HFFc6 (cell line): ENCODE data around the gene TENM3. TPM values are rescaled to one million over a fixed set of nuclear protein-coding genes. Genes with fewer than 3 reads are reported as not detected.
A peak's percentile ranks its signal among the peaks of the same experiment; 100 is the strongest.

Source experiments
- DNase-seq: peaks from one replicate; pipeline ENCODE4 v3.0.0-alpha.2; 2018
- H3K27ac Mint-ChIP-seq: 2 replicates; pipeline ENCODE4 v1.8.0; 2020; ENCODE audit warnings: mild to moderate bottlenecking, mixed read lengths
- H3K27me3 Mint-ChIP-seq: 2 replicates; pipeline ENCODE4 v1.8.0; 2021; ENCODE audit warnings: mild to moderate bottlenecking, moderate library complexity, mixed read lengths; ENCODE audit not compliant: insufficient read depth
- H3K36me3 Mint-ChIP-seq: 2 replicates; pipeline ENCODE4 v1.8.0; 2021; ENCODE audit warnings: low read depth, mixed read lengths
- H3K4me1 Mint-ChIP-seq: 2 replicates; pipeline ENCODE4 v1.8.0; 2020; ENCODE audit warnings: low read depth, mixed read lengths
- H3K4me3 Mint-ChIP-seq: 2 replicates; pipeline ENCODE4 v1.8.0; 2020; ENCODE audit warnings: mild to moderate bottlenecking, moderate library complexity, mixed read lengths
- H3K9me3 Mint-ChIP-seq: 2 replicates; pipeline ENCODE4 v1.8.0; 2020; ENCODE audit warnings: mild to moderate bottlenecking, mixed read lengths
- CTCF ChIP-seq: fragments of 200-600 bp; sonication (generic); IDR thresholded peaks from 2 replicates; pipeline ENCODE4 v1.5.0; 2021; ENCODE audit warnings: antibody characterized with exemption, mild to moderate bottlenecking
- total RNA-seq, 6 experiments: library from RNA; stranded (reverse); fragmentation: NEBNext Ultra II Directional; extraction: Animal tissue kit (Norgen Biotek cat#: 25700); gene quantifications; 2 replicates in 1 of 6; 3 replicates in 5 of 6; pipeline ENCODE4 v1.2.3, GENCODE V29; 2021

TENM3 gene
- total RNA-seq, 6 experiments from 2014 or later: 31.1 to 52.1 (median 42.0) TPM

GRCh38 chr4:182212211-182212761, 30.9 kb upstream of the TENM3 start:
- H3K27ac Mint-ChIP-seq: peak overlapping the region; percentile 72
- peaks cover 5% of the 10 kb centered on the region; the same call in 1 of the 2 replicates for H3K36me3 Mint-ChIP-seq
- peaks cover 45% of the 10 kb centered on the region for H3K4me1 Mint-ChIP-seq
- H3K27me3 Mint-ChIP-seq: peaks cover 3% of the 10 kb centered on the region
- no peaks in the 10 kb centered on the region for H3K9me3 Mint-ChIP-seq
- H3K4me3 Mint-ChIP-seq: peak overlapping the region; percentile 76
- peak; percentile 66 for DNase-seq
- no peak for TF ChIP-seq CTCF

- peaks cover 5% of the 10 kb centered on the region; the same call in 1 of the 2 replicates for H3K36me3 Mint-ChIP-seq
- H3K9me3 Mint-ChIP-seq: no peaks in the 10 kb centered on the region
- H3K27me3 Mint-ChIP-seq: peaks cover 3% of the 10 kb centered on the region
- DNase-seq: peak; percentile 12
- H3K4me1 Mint-ChIP-seq: peaks cover 38% of the 10 kb centered on the region
- no peak for TF ChIP-seq CTCF
- H3K4me3 Mint-ChIP-seq: peak overlapping the region; percentile 76; the same call in 1 of the 2 replicates
- H3K27ac Mint-ChIP-seq: peak overlapping the region; percentile 72
Measured at GRCh38 chr4:182213004-182213403, 30.2 kb upstream of the TENM3 start.

- Mint-ChIP-seq H3K4me3 (no peak overlapping the region), H3K9me3 (no peaks in the 10 kb centered on the region), H3K27me3 (no peaks in the 10 kb centered on the region), H3K27ac (no peak overlapping the region), H3K36me3 (peaks cover under 1% of the 10 kb centered on the region; the same call in 1 of the 2 replicates), H3K4me1 (peaks cover 33% of the 10 kb centered on the region)
- no peak for DNase-seq
- TF ChIP-seq CTCF: no peak
Measured at GRCh38 chr4:182215148-182215547, 28.1 kb upstream of the TENM3 start.

GRCh38 chr4:182216005-182216404, 27.2 kb upstream of the TENM3 start:
- H3K27ac Mint-ChIP-seq: no peak overlapping the region
- no peak for DNase-seq
- no peak for TF ChIP-seq CTCF
- H3K4me1 Mint-ChIP-seq: peaks cover 36% of the 10 kb centered on the region
- no peaks in the 10 kb centered on the region for H3K9me3 Mint-ChIP-seq
- H3K36me3 Mint-ChIP-seq: no peaks in the 10 kb centered on the region
- no peak overlapping the region for H3K4me3 Mint-ChIP-seq
- no peaks in the 10 kb centered on the region for H3K27me3 Mint-ChIP-seq

- Mint-ChIP-seq H3K4me1 (peaks cover 26% of the 10 kb centered on the region), H3K27ac (peak overlapping the region; percentile 63), H3K4me3 (peak overlapping the region; percentile 22; the same call in 1 of the 2 replicates), H3K36me3 (no peaks in the 10 kb centered on the region), H3K27me3 (no peaks in the 10 kb centered on the region), H3K9me3 (no peaks in the 10 kb centered on the region)
- DNase-seq: peak; percentile 30
- TF ChIP-seq CTCF: no peak
Measured at GRCh38 chr4:182219411-182220056, 23.7 kb upstream of the TENM3 start.
